Activated CD8-positive, alpha-beta T cell treated with anti-CD3 and anti-CD28 coated beads for 36 hours (primary cell): Measurements from ENCODE around the gene MBP. TPM values are rescaled to one million over a fixed set of nuclear protein-coding genes. Genes with fewer than 3 reads are reported as not detected.

ENCODE experiments used
- ATAC-seq: fragments of 200-7000 bp; cut with Tn5 transposase; one replicate; pipeline ENCODE4 v1.10.0; 2021; ENCODE audit warnings: mild to moderate bottlenecking, moderate library complexity
- CTCF ChIA-PET: fragments of 350-600 bp; sonication (Branson Sonifier 250); formaldehyde crosslinking; loops from one replicate; lab custom pipeline; 2021; ENCODE audit warnings: antibody characterized with exemption; lab: Charles Lee
- POLR2A ChIA-PET: fragments of 350-600 bp; sonication (Branson Sonifier 250); formaldehyde crosslinking; loops from one replicate; lab custom pipeline; 2021; ENCODE audit warnings: antibody characterized with exemption; lab: Charles Lee
- DNase-seq: peaks from one replicate; pipeline ENCODE4 v3.0.0-alpha.2; 2020
- H3K27ac Mint-ChIP-seq: one replicate; pipeline ENCODE4 v1.8.0; 2021; ENCODE audit warnings: mild to moderate bottlenecking, mixed read lengths
- H3K27me3 Mint-ChIP-seq: one replicate; pipeline ENCODE4 v1.8.0; 2021; ENCODE audit warnings: mixed read lengths
- H3K36me3 Mint-ChIP-seq: one replicate; pipeline ENCODE4 v1.8.0; 2021; ENCODE audit warnings: low read depth, mixed read lengths
- H3K4me1 Mint-ChIP-seq: one replicate; pipeline ENCODE4 v1.8.0; 2021; ENCODE audit warnings: low read depth, mixed read lengths
- H3K4me3 Mint-ChIP-seq: one replicate; pipeline ENCODE4 v1.8.0; 2021; ENCODE audit warnings: mild to moderate bottlenecking, moderate library complexity, mixed read lengths
- H3K9me3 Mint-ChIP-seq: one replicate; pipeline ENCODE4 v1.8.0; 2021; ENCODE audit warnings: mixed read lengths
- intact Hi-C: fragments of 100-400 bp; cut with micrococcal nuclease; formaldehyde crosslinking; loops from one replicate; pipeline ENCODE4 v1.10.0; 2022
- total RNA-seq, 2 experiments: library from RNA; stranded (reverse); gene quantifications; one replicate each; pipeline ENCODE4 v1.2.3, GENCODE V29; 2021
- TF ChIP-seq, protein P1 (sequence below): fragments of 200-600 bp; IDR thresholded peaks from one replicate; pipeline ENCODE4 v1.8.0; 2022; ENCODE audit warnings: antibody characterized with exemption, mild to moderate bottlenecking

MBP gene
- total RNA-seq, 2 experiments from 2014 or later = 39.9 to 41.5 TPM

DNA sequence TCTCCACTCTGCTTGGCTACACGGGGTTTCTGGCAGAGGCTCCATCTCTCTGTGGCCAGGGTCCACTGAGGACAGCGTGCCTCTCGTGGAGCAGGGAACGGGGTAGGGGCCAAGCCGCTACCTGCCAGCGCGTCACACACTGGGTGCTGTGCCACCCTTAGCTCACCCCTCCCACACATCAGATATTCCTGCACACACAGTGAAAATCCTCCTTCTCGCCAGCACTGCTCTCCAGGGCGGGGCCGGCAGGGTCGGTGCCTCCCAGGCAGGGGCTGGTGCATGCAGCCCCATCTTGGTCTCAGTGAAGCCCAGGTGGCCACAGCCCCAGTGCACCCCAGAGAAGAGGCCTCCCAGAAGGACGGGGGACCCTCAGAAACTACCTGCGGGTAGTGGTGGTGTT lies 124.6 kb downstream of the MBP start:
- Mint-ChIP-seq H3K9me3 (no peaks in the 10 kb centered on the region), H3K4me3 (no peak overlapping the region), H3K4me1 (peaks cover 21% of the 10 kb centered on the region), H3K36me3 (peaks cover 10% of the 10 kb centered on the region), H3K27me3 (no peaks in the 10 kb centered on the region), H3K27ac (no peak overlapping the region)
- DNase-seq = no peak
- ChIA-PET CTCF (no interaction called here), POLR2A (no interaction called here)
- intact Hi-C loops = no loop called here
- ATAC-seq = no peak
- TF ChIP-seq, protein P1, sequence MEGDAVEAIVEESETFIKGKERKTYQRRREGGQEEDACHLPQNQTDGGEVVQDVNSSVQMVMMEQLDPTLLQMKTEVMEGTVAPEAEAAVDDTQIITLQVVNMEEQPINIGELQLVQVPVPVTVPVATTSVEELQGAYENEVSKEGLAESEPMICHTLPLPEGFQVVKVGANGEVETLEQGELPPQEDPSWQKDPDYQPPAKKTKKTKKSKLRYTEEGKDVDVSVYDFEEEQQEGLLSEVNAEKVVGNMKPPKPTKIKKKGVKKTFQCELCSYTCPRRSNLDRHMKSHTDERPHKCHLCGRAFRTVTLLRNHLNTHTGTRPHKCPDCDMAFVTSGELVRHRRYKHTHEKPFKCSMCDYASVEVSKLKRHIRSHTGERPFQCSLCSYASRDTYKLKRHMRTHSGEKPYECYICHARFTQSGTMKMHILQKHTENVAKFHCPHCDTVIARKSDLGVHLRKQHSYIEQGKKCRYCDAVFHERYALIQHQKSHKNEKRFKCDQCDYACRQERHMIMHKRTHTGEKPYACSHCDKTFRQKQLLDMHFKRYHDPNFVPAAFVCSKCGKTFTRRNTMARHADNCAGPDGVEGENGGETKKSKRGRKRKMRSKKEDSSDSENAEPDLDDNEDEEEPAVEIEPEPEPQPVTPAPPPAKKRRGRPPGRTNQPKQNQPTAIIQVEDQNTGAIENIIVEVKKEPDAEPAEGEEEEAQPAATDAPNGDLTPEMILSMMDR = no peak

DNA sequence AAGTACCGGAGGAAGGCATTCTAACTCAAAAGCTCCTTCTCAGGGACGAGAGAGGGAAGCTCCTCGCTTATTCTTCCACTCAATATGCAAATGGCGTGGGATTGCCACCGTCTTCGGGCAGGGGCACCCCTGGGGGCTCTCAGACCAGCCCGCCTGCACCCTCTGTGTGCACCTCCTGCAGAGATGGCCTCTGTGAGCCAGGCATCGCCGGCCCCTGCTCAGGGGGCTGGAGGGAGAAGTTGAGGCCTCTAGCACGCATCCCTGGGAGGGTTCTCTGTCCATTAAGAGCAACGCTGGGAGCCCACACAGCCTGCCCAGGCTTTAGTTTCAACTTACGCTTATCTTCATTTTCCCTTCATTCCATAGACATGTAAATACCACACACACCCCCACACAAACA lies 125.3 kb downstream of the MBP start:
- TF ChIP-seq, protein P1 = no peak
- CTCF ChIA-PET = no interaction called here
- H3K4me3 Mint-ChIP-seq = no peak overlapping the region
- DNase-seq = no peak
- intact Hi-C loops = no loop called here
- POLR2A ChIA-PET = interaction anchor here (1.2 kb wide), 1 partner anchor 24 kb away, joined by 4 read pairs; no protein-coding TSS in a partner anchor
- no peak for ATAC-seq
- peaks cover 6% of the 10 kb centered on the region for H3K36me3 Mint-ChIP-seq
- H3K27ac Mint-ChIP-seq = no peak overlapping the region
- no peaks in the 10 kb centered on the region for H3K9me3 Mint-ChIP-seq
- H3K4me1 Mint-ChIP-seq = peaks cover 20% of the 10 kb centered on the region
- H3K27me3 Mint-ChIP-seq = no peaks in the 10 kb centered on the region

DNA sequence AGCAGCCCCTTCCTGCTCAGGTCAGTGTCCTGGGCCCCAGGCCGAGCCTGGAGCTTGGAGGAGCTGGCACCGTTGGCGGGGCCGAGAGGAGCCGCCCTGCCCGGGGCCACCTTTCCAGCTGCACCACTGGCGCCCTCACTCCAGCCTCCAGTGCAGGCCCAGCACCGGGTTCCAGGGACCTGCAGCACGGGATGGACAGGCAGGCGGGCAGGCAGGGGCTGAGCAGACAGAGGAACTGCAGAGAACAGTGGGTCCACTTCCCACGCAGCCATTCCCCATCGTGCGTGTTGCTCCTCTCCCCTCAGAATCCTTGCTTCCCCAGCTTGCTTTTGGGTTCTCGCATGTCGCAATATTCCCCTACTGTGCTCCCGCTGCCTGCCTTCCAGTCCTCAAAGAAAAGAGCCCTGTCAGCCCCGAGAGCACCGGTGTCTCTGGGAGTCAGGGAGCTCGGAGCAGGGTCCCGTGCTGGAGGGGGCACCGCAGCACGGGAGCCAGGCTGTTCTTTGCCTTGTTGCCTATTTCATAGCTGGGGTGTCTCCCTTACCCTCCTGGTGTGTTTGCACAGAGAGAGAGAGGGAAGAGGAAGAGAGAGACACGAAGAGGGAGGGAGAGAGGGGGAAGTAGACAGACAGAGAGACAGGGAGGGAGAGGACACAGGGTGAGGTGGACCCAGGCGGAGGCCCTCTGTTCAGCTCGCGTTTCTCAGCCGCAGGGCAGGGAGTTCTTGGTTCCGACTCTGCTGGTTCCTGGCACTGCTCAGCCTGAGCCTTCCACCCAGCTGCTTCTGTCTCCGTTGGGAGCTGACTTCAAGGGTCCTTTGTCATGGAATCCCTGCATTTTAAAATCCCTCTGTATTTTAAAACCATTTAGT lies 126.0 kb downstream of the MBP start:
- H3K4me1 Mint-ChIP-seq = peaks cover 17% of the 10 kb centered on the region
- DNase-seq (no peak), ATAC-seq (no peak)
- no peak overlapping the region for H3K27ac Mint-ChIP-seq
- H3K4me3 Mint-ChIP-seq = no peak overlapping the region
- ChIA-PET POLR2A (interaction anchor here (1.2 kb wide), 1 partner anchor 23 kb away, joined by 4 read pairs; no protein-coding TSS in a partner anchor), CTCF (interaction anchor here (0.6 kb wide), 1 partner anchor 23 kb away, joined by 3 read pairs; no protein-coding TSS in a partner anchor)
- H3K27me3 Mint-ChIP-seq = no peaks in the 10 kb centered on the region
- H3K36me3 Mint-ChIP-seq = no peaks in the 10 kb centered on the region
- intact Hi-C loops = no loop called here
- TF ChIP-seq, protein P1 = no peak
- no peaks in the 10 kb centered on the region for H3K9me3 Mint-ChIP-seq

- Mint-ChIP-seq H3K27me3 (no peaks in the 10 kb centered on the region), H3K4me3 (no peak overlapping the region), H3K27ac (no peak overlapping the region), H3K9me3 (no peaks in the 10 kb centered on the region), H3K36me3 (no peaks in the 10 kb centered on the region), H3K4me1 (peaks cover 17% of the 10 kb centered on the region)
- ATAC-seq = no peak
- POLR2A ChIA-PET = interaction anchor here (1.1 to 1.2 kb wide), 2 partner anchors 15 to 22 kb away, joined by 3 to 4 read pairs; no protein-coding TSS in a partner anchor
- CTCF ChIA-PET = interaction anchor here (1.1 to 2.6 kb wide), 3 partner anchors 41 to 205 kb away, joined by 3 to 21 read pairs (median 4); no protein-coding TSS in a partner anchor
- DNase-seq = no peak
- TF ChIP-seq, protein P1 = no peak
- intact Hi-C loops = no loop called here
These were observed 126.9 kb downstream of the MBP start for GRCh38 chr18:77005651-77006195.
